Neural crest cell (in vitro differentiated cells): ENCODE measurements around the gene MRAP. TPM values are rescaled to one million over a fixed set of nuclear protein-coding genes. Genes with fewer than 3 reads are reported as not detected.
A peak's percentile ranks its signal among the peaks of the same experiment; 100 is the strongest.

Source experiments
- DNase-seq: peaks from one replicate; pipeline ENCODE4 v3.0.0; 2021; ENCODE audit warnings: low read depth, mixed read lengths, low spot score
- H3K27ac Mint-ChIP-seq: one replicate; pipeline ENCODE4 v1.8.0; 2021; ENCODE audit warnings: mild to moderate bottlenecking, mixed read lengths; ENCODE audit not compliant: unreplicated experiment
- H3K27me3 Mint-ChIP-seq: 2 replicates; pipeline ENCODE4 v1.8.0; 2021; ENCODE audit warnings: low read depth, mild to moderate bottlenecking, mixed read lengths
- H3K36me3 Mint-ChIP-seq: 2 replicates; pipeline ENCODE4 v1.8.0; 2021; ENCODE audit warnings: low read depth, mild to moderate bottlenecking, mixed read lengths
- H3K4me1 Mint-ChIP-seq: 2 replicates; pipeline ENCODE4 v1.8.0; 2021; ENCODE audit warnings: mixed read lengths
- H3K4me3 Mint-ChIP-seq: one replicate; pipeline ENCODE4 v1.8.0; 2021; ENCODE audit warnings: mild to moderate bottlenecking, mixed read lengths
- H3K9me3 Mint-ChIP-seq: 2 replicates; pipeline ENCODE4 v1.8.0; 2021; ENCODE audit warnings: mixed read lengths
- CTCF ChIP-seq: fragments of 200-600 bp; sonication (generic); conservative IDR thresholded peaks from 2 replicates; pipeline ENCODE4 v1.5.0; 2021; ENCODE audit warnings: antibody characterized with exemption, mild to moderate bottlenecking
- total RNA-seq: library from RNA; stranded (reverse); gene quantifications from 2 replicates; pipeline ENCODE4 v1.2.1, GENCODE V29; 2021

MRAP gene
- total RNA-seq, 1 donor from 2014 or later: not detected

GRCh38 chr21:32300117-32300681 lies 1.5 kb downstream of the MRAP start:
- DNase-seq: no peak
- H3K36me3 Mint-ChIP-seq: peaks cover 11% of the 10 kb centered on the region
- H3K9me3 Mint-ChIP-seq: no peaks in the 10 kb centered on the region
- TF ChIP-seq CTCF: no peak
- H3K4me3 Mint-ChIP-seq: no peak overlapping the region
- no peaks in the 10 kb centered on the region for H3K27me3 Mint-ChIP-seq
- no peaks in the 10 kb centered on the region for H3K4me1 Mint-ChIP-seq
- no peak overlapping the region for H3K27ac Mint-ChIP-seq

- peaks cover 11% of the 10 kb centered on the region for H3K36me3 Mint-ChIP-seq
- no peak overlapping the region for H3K4me3 Mint-ChIP-seq
- no peak overlapping the region for H3K27ac Mint-ChIP-seq
- no peaks in the 10 kb centered on the region for H3K9me3 Mint-ChIP-seq
- H3K27me3 Mint-ChIP-seq: no peaks in the 10 kb centered on the region
- no peak for DNase-seq
- TF ChIP-seq CTCF: no peak
- H3K4me1 Mint-ChIP-seq: peaks cover 10% of the 10 kb centered on the region
Measured at GRCh38 chr21:32301596-32301995, 2.9 kb downstream of the MRAP start.

DNA sequence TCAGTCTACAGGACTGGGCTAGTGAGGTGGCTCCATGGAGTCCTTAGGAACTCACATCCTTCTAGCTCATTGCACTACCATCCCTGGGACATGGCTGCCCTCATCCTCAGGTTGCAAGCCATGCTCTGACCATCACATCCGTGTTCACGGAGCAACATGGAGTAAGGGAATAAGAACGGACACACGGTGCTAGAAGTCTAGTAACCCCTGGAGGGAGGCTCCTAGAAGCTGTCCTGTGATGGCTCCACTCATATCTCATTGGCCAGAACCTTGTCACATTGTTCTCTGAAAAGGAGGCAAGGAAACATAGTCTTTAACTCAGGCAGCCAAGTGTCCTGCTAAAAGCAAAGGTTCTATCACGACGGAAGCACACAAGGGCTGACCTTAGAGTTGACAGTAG lies 3.9 kb downstream of the MRAP start:
- TF ChIP-seq CTCF: no peak
- Mint-ChIP-seq H3K4me3 (no peak overlapping the region), H3K36me3 (peaks cover 13% of the 10 kb centered on the region), H3K9me3 (no peaks in the 10 kb centered on the region), H3K4me1 (peaks cover 12% of the 10 kb centered on the region), H3K27me3 (no peaks in the 10 kb centered on the region), H3K27ac (no peak overlapping the region)
- DNase-seq: no peak

GRCh38 chr21:32303385-32303784 lies 4.7 kb downstream of the MRAP start:
- no peak for DNase-seq
- H3K27ac Mint-ChIP-seq: peak overlapping the region; percentile 69
- H3K4me1 Mint-ChIP-seq: peaks cover 12% of the 10 kb centered on the region
- TF ChIP-seq CTCF: no peak
- no peaks in the 10 kb centered on the region for H3K9me3 Mint-ChIP-seq
- no peak overlapping the region for H3K4me3 Mint-ChIP-seq
- peaks cover 13% of the 10 kb centered on the region for H3K36me3 Mint-ChIP-seq
- no peaks in the 10 kb centered on the region for H3K27me3 Mint-ChIP-seq

- H3K4me1 Mint-ChIP-seq: peaks cover 12% of the 10 kb centered on the region
- DNase-seq: no peak
- no peak overlapping the region for H3K27ac Mint-ChIP-seq
- H3K36me3 Mint-ChIP-seq: peaks cover 13% of the 10 kb centered on the region
- no peaks in the 10 kb centered on the region for H3K27me3 Mint-ChIP-seq
- no peak for TF ChIP-seq CTCF
- H3K9me3 Mint-ChIP-seq: no peaks in the 10 kb centered on the region
- no peak overlapping the region for H3K4me3 Mint-ChIP-seq
Measured at GRCh38 chr21:32304998-32305397, 6.3 kb downstream of the MRAP start.
